ENCODE data around the gene PPP1R9B.
A peak's percentile ranks its signal among the peaks of the same experiment; 100 is the strongest.

The PPP1R9B gene

GRCh38 chr17:50109207-50109606 is 41.3 kb downstream of the PPP1R9B start:
- Histone ChIP-seq H3K4me3 (ENCODE audit: low read length in 2 of 2) (no peak overlapping the region), H3K36me3 (ENCODE audit: control insufficient read depth in 2 of 2, insufficient read depth in 2 of 2, low read length in 2 of 2) (peaks cover 28 to 38% of the 10 kb centered on the region in 2 donors), H3K9me3 (ENCODE audit: control insufficient read depth in 2 of 2, low read length in 2 of 2) (no peaks in the 10 kb centered on the region), H3K27me3 (ENCODE audit: control insufficient read depth in 1 of 2, insufficient read depth in 2 of 2, low read length in 2 of 2) (no peaks in the 10 kb centered on the region), H3K9ac (ENCODE audit: low read length in 2 of 2) (no peak overlapping the region), H3K27ac (ENCODE audit: low read length) (peak overlapping the region; percentile 11), H3K4me1 (ENCODE audit: control insufficient read depth, insufficient read depth, low read length) (peaks cover 35% of the 10 kb centered on the region)

DNA sequence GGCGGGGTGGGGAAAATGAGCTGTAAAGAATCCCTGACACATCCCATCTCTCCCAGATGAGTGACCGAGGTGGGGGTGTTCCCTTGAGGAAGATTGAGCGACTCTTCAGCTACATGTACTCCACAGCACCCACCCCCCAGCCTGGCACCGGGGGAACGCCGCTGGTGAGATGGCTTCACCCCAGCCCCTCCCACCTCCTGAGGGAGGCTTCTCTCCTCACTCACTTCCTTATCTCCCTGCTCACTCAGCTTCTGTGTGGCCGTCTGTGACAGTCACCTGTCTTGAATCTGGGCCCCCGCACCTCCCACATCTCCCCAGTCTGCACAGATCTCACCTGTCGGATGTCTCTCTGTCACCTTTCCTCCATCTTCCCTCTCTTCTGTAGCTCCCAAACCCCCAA is 41.9 kb downstream of the PPP1R9B start:
- no peaks in the 10 kb centered on the region for H3K9me3 ChIP-seq (ENCODE audit: control insufficient read depth in 2 of 2, low read length in 2 of 2)
- peak overlapping the region; percentile 11 for H3K27ac ChIP-seq (ENCODE audit: low read length)
- peaks cover 28 to 38% of the 10 kb centered on the region in 2 donors for H3K36me3 ChIP-seq (ENCODE audit: control insufficient read depth in 2 of 2, insufficient read depth in 2 of 2, low read length in 2 of 2)
- no peaks in the 10 kb centered on the region for H3K27me3 ChIP-seq (ENCODE audit: control insufficient read depth in 1 of 2, insufficient read depth in 2 of 2, low read length in 2 of 2)
- H3K4me1 ChIP-seq (ENCODE audit: control insufficient read depth, insufficient read depth, low read length), result peaks cover 29% of the 10 kb centered on the region
- H3K9ac ChIP-seq (ENCODE audit: low read length in 2 of 2), result no peak overlapping the region
- H3K4me3 ChIP-seq (ENCODE audit: low read length in 2 of 2), result no peak overlapping the region

- Histone ChIP-seq H3K9ac (ENCODE audit: low read length in 2 of 2) (no peak overlapping the region), H3K27ac (ENCODE audit: low read length) (peak overlapping the region; percentile 11), H3K36me3 (ENCODE audit: control insufficient read depth in 2 of 2, insufficient read depth in 2 of 2, low read length in 2 of 2) (peaks cover 28 to 40% of the 10 kb centered on the region in 2 donors), H3K4me1 (ENCODE audit: control insufficient read depth, insufficient read depth, low read length) (peaks cover 27% of the 10 kb centered on the region), H3K27me3 (ENCODE audit: control insufficient read depth in 1 of 2, insufficient read depth in 2 of 2, low read length in 2 of 2) (no peaks in the 10 kb centered on the region), H3K4me3 (ENCODE audit: low read length in 2 of 2) (no peak overlapping the region), H3K9me3 (ENCODE audit: control insufficient read depth in 2 of 2, low read length in 2 of 2) (no peaks in the 10 kb centered on the region)
These were observed 42.6 kb downstream of the PPP1R9B start for GRCh38 chr17:50107790-50108414.

GRCh38 chr17:50106393-50107131 is 43.9 kb downstream of the PPP1R9B start:
- peaks cover 27% of the 10 kb centered on the region for H3K4me1 ChIP-seq (ENCODE audit: control insufficient read depth, insufficient read depth, low read length)
- H3K27me3 ChIP-seq (ENCODE audit: control insufficient read depth in 1 of 2, insufficient read depth in 2 of 2, low read length in 2 of 2), result no peaks in the 10 kb centered on the region
- peaks cover 28 to 40% of the 10 kb centered on the region in 2 donors for H3K36me3 ChIP-seq (ENCODE audit: control insufficient read depth in 2 of 2, insufficient read depth in 2 of 2, low read length in 2 of 2)
- H3K4me3 ChIP-seq (ENCODE audit: low read length in 2 of 2), result no peak overlapping the region
- H3K9me3 ChIP-seq (ENCODE audit: control insufficient read depth in 2 of 2, low read length in 2 of 2), result no peaks in the 10 kb centered on the region
- H3K27ac ChIP-seq (ENCODE audit: low read length), result no peak overlapping the region
- no peak overlapping the region for H3K9ac ChIP-seq (ENCODE audit: low read length in 2 of 2)

DNA sequence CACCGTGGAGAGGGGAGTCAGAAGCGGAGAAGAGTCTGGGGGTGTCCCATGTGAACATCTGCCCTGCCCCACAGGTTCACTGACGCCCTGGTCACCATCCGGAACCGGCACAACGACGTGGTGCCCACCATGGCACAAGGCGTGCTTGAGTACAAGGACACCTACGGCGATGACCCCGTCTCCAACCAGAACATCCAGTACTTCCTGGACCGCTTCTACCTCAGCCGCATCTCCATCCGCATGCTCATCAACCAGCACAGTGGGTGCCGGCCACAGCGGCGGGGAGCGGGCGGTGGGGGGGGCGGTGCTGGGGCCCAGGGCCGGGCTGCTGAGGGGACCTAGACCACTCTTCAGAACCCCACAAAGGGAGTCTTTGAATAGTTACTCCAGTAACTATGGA is 44.7 kb downstream of the PPP1R9B start:
- Histone ChIP-seq H3K9ac (ENCODE audit: low read length in 2 of 2) (no peak overlapping the region), H3K9me3 (ENCODE audit: control insufficient read depth in 2 of 2, low read length in 2 of 2) (no peaks in the 10 kb centered on the region), H3K36me3 (ENCODE audit: control insufficient read depth in 2 of 2, insufficient read depth in 2 of 2, low read length in 2 of 2) (peaks cover 28 to 40% of the 10 kb centered on the region in 2 donors), H3K27me3 (ENCODE audit: control insufficient read depth in 1 of 2, insufficient read depth in 2 of 2, low read length in 2 of 2) (no peaks in the 10 kb centered on the region), H3K4me3 (ENCODE audit: low read length in 2 of 2) (no peak overlapping the region), H3K4me1 (ENCODE audit: control insufficient read depth, insufficient read depth, low read length) (peaks cover 29% of the 10 kb centered on the region), H3K27ac (ENCODE audit: low read length) (no peak overlapping the region)

GRCh38 chr17:50103941-50104340 is 46.5 kb downstream of the PPP1R9B start:
- peak overlapping the region; percentile 90 for H3K27ac ChIP-seq (ENCODE audit: low read length)
- no peaks in the 10 kb centered on the region for H3K27me3 ChIP-seq (ENCODE audit: control insufficient read depth in 1 of 2, insufficient read depth in 2 of 2, low read length in 2 of 2)
- H3K4me1 ChIP-seq (ENCODE audit: control insufficient read depth, insufficient read depth, low read length), result peaks cover 45% of the 10 kb centered on the region
- no peak overlapping the region for H3K4me3 ChIP-seq (ENCODE audit: low read length in 2 of 2)
- no peaks in the 10 kb centered on the region for H3K9me3 ChIP-seq (ENCODE audit: control insufficient read depth in 2 of 2, low read length in 2 of 2)
- H3K36me3 ChIP-seq (ENCODE audit: control insufficient read depth in 2 of 2, insufficient read depth in 2 of 2, low read length in 2 of 2), result peaks cover 27 to 37% of the 10 kb centered on the region in 2 donors
- no peak overlapping the region for H3K9ac ChIP-seq (ENCODE audit: low read length in 2 of 2)

DNA sequence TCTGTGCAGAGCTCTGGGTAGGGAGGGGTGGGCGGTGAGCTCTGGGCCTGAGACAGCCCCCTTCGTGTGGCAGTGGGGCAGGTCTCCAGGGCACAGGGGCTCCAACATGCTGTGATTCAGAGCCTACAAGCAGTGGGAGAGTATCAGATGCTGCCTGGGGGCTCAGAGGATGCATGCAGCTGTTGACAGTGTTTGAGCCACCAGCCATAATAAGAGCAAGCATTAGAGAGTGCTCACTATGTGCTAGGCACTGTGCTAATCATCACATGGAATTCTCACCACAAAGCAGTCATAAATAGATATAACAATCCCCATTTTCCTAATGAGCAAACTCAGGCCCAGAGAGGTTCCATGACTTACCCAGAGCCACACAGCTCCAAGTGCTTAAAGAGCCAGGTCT is 47.2 kb downstream of the PPP1R9B start:
- Histone ChIP-seq H3K27me3 (ENCODE audit: control insufficient read depth in 1 of 2, insufficient read depth in 2 of 2, low read length in 2 of 2) (no peaks in the 10 kb centered on the region), H3K4me3 (ENCODE audit: low read length in 2 of 2) (peak overlapping the region in 1 of 2 donors; percentile 40), H3K27ac (ENCODE audit: low read length) (peak overlapping the region; percentile 90), H3K9me3 (ENCODE audit: control insufficient read depth in 2 of 2, low read length in 2 of 2) (no peaks in the 10 kb centered on the region), H3K4me1 (ENCODE audit: control insufficient read depth, insufficient read depth, low read length) (peaks cover 51% of the 10 kb centered on the region), H3K9ac (ENCODE audit: low read length in 2 of 2) (peak overlapping the region in 1 of 2 donors; percentile 21), H3K36me3 (ENCODE audit: control insufficient read depth in 2 of 2, insufficient read depth in 2 of 2, low read length in 2 of 2) (peaks cover 33 to 39% of the 10 kb centered on the region in 2 donors)

DNA sequence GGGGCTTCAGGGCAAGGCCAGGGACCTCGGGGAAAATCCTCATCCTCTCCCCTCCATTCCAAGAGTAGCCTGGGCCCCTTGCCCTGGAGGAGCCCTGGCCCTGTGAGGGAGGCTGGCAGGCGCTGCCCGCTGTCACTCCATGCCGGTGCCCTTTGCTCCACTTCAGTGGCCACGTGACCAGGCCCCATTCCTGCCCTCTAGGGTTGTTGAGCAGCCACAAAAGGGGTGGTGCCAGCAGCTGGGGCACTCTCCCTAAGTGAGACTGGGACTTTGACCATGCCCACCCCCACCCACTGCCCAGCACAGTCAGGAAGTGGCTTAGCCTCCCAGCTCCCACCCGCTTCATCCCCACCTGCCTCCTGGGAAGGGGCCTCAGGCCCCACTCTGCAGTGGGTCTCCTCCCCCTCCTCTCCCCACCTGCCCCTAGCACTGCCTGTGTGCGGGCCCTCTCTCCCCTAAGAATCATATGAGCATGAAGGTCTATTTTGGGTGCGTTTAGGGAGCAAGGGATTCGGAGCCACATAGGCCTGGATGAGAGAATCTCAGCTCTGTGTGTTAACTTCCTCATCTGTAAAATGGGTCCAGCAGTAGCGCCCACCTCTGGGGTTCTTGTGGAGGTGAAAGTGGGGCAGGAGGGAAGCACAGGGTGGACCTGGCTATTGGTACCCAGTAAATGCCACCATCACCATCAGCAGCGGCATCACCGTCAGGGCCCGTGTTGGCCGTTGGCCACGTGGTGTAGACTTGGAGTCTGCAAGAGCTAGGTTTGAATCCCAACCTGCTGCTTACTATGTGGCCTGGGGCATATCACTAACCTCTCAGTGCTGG is 48.1 kb downstream of the PPP1R9B start:
- Histone ChIP-seq H3K9me3 (ENCODE audit: control insufficient read depth in 2 of 2, low read length in 2 of 2) (no peaks in the 10 kb centered on the region), H3K9ac (ENCODE audit: low read length in 2 of 2) (peak overlapping the region; percentile 49 to 58), H3K36me3 (ENCODE audit: control insufficient read depth in 2 of 2, insufficient read depth in 2 of 2, low read length in 2 of 2) (peaks cover 32 to 39% of the 10 kb centered on the region in 2 donors), H3K27ac (ENCODE audit: low read length) (peak overlapping the region; percentile 90), H3K4me3 (ENCODE audit: low read length in 2 of 2) (peak overlapping the region in 1 of 2 donors; percentile 40), H3K27me3 (ENCODE audit: control insufficient read depth in 1 of 2, insufficient read depth in 2 of 2, low read length in 2 of 2) (no peaks in the 10 kb centered on the region), H3K4me1 (ENCODE audit: control insufficient read depth, insufficient read depth, low read length) (peaks cover 59% of the 10 kb centered on the region)

DNA sequence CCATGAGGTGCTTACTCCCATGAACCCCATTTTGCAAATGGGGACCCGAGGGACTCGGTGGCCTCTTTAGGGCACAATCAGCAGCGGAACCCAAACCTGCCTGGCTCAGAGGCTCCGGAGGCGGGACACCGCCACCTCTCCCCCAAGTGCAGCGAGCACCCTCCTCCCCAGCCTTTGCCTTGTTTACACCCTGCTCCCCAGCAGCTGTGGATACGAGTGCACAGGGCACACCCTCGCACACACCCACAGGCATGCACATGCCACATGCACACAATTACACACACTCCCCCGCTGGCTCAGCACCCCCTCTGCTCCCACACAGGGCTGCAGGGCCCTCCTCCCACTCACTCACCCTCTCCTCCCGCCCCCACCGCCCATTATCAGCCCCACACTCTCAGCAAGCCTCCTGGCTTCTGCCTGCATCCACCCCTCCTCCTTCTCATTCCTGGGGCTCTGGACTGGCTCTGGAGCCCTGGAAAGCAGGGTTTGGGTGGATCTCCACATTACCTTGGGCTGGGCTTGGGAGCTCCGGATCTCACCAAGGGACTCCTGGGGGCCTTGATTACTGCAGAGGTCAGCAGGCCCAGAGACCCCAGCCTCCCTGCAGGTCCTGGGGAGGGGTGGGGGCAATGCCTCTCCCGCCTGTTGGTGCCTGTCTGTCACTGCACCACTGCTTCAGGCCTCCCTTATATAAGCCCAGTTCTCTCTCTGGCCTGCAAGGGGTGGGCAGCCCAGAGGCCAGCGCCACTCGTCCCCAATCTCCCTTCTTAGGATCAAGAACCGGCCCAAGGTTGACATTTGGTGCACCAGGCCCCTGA is 48.9 kb downstream of the PPP1R9B start:
- Histone ChIP-seq H3K9ac (ENCODE audit: low read length in 2 of 2) (peak overlapping the region in 1 of 2 donors; percentile 58), H3K4me1 (ENCODE audit: control insufficient read depth, insufficient read depth, low read length) (peaks cover 66% of the 10 kb centered on the region), H3K36me3 (ENCODE audit: control insufficient read depth in 2 of 2, insufficient read depth in 2 of 2, low read length in 2 of 2) (peaks cover 26 to 36% of the 10 kb centered on the region in 2 donors), H3K27me3 (ENCODE audit: control insufficient read depth in 1 of 2, insufficient read depth in 2 of 2, low read length in 2 of 2) (no peaks in the 10 kb centered on the region), H3K27ac (ENCODE audit: low read length) (peak overlapping the region; percentile 90), H3K9me3 (ENCODE audit: control insufficient read depth in 2 of 2, low read length in 2 of 2) (no peaks in the 10 kb centered on the region), H3K4me3 (ENCODE audit: low read length in 2 of 2) (peak overlapping the region; percentile 11 to 52)

GRCh38 chr17:50100921-50101345 is 49.5 kb downstream of the PPP1R9B start:
- Histone ChIP-seq H3K9ac (ENCODE audit: low read length in 2 of 2) (peak overlapping the region in 1 of 2 donors; percentile 29), H3K4me3 (ENCODE audit: low read length in 2 of 2) (peak overlapping the region; percentile 11 to 52), H3K27me3 (ENCODE audit: control insufficient read depth in 1 of 2, insufficient read depth in 2 of 2, low read length in 2 of 2) (no peaks in the 10 kb centered on the region), H3K9me3 (ENCODE audit: control insufficient read depth in 2 of 2, low read length in 2 of 2) (no peaks in the 10 kb centered on the region), H3K27ac (ENCODE audit: low read length) (peak overlapping the region; percentile 90), H3K4me1 (ENCODE audit: control insufficient read depth, insufficient read depth, low read length) (peaks cover 71% of the 10 kb centered on the region), H3K36me3 (ENCODE audit: control insufficient read depth in 2 of 2, insufficient read depth in 2 of 2, low read length in 2 of 2) (peaks cover 22 to 33% of the 10 kb centered on the region in 2 donors)

Data from stomach smooth muscle (tissue), 2 donors.